Brain microvascular endothelial cell (primary cell): ENCODE data around the gene PRSS57.

Experiments
- DNase-seq: peaks from one replicate; pipeline ENCODE4 v3.0.0-alpha.2; 2020
- H3K27ac ChIP-seq: fragments of 250-450 bp; sonication (Bioruptor Pico); 2 replicates; pipeline ENCODE4 v1.5.1; 2020; ENCODE audit warnings: mild to moderate bottlenecking, moderate library complexity
- H3K27me3 ChIP-seq: fragments of 250-450 bp; sonication (Bioruptor Pico); replicated peaks from 2 replicates; pipeline ENCODE4 v1.5.1; 2020; ENCODE audit warnings: mild to moderate bottlenecking
- H3K36me3 ChIP-seq: fragments of 250-450 bp; sonication (Bioruptor Pico); replicated peaks from 2 replicates; pipeline ENCODE4 v1.5.1; 2020; ENCODE audit warnings: mild to moderate bottlenecking
- H3K4me3 ChIP-seq: 2 replicates; pipeline ENCODE4 v1.5.1; 2011; ENCODE audit warnings: low read depth, mild to moderate bottlenecking, control low read depth, low read length, moderate library complexity
- CTCF ChIP-seq: IDR thresholded peaks from 2 replicates; pipeline ENCODE4 v1.5.1; 2011; ENCODE audit warnings: low read depth, mild to moderate bottlenecking, moderate library complexity, low read length, control low read depth, inconsistent platforms; ENCODE audit errors: missing control alignments
- in situ Hi-C: cut with HindIII; loops from 2 replicates; pipeline ENCODE4 v1.10.0; 2017; ENCODE audit warnings: low sequenced_read_pairs, low pct_ligation_motif_present

PRSS57 gene

GRCh38 chr19:720345-721160, 25.3 kb upstream of the PRSS57 start:
- DNase-seq, result no peak
- Histone ChIP-seq H3K27me3 (peaks cover 8% of the 10 kb centered on the region), H3K27ac (no peak overlapping the region), H3K36me3 (no peaks in the 10 kb centered on the region), H3K4me3 (no peak overlapping the region)
- no peak for TF ChIP-seq CTCF
- in situ Hi-C loops, result no loop called here

DNA sequence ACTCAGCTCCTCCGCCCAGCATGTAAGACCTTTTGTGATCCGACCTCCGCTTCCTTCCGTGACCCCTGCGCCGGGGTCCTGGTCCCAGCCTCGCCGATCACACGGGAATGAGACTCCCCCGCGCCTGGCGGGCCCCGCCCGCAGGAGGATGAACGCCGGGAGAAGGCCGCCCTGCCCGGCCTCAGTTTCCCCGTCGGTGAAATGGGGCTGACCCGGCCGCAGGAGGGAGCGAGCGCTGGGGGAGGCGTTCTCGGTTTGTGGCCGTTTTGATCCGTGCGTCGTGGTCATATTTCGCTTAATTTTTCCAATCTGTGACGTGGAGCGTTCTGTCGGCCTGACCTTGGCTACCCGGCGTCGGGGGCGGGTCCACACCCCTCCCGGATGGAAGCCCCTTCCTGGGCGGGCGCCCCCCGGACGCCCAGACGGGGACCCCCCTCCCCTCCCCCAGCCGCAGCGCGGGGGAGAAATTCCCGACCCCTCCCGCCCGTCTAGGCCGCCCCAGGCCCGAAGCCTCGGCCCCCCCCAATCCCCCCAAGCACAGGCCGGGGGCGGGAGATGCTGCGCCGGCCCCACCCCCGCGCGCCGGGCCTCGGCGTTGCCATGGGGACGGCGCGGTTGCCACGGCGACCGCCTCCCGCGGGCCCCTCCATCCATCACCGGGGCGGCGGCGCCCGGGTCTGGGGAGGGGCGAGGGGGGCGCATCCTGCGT, 24.5 kb upstream of the PRSS57 start:
- no peak for TF ChIP-seq CTCF
- peaks cover 8% of the 10 kb centered on the region for H3K27me3 ChIP-seq
- no peak overlapping the region for H3K4me3 ChIP-seq
- no peak for DNase-seq
- no peaks in the 10 kb centered on the region for H3K36me3 ChIP-seq
- H3K27ac ChIP-seq, result no peak overlapping the region
- in situ Hi-C loops, result no loop called here

GRCh38 chr19:718991-719512, 23.8 kb upstream of the PRSS57 start:
- no peak for DNase-seq
- Histone ChIP-seq H3K27ac (no peak overlapping the region), H3K36me3 (no peaks in the 10 kb centered on the region), H3K4me3 (no peak overlapping the region), H3K27me3 (peaks cover 8% of the 10 kb centered on the region)
- no peak for TF ChIP-seq CTCF
- in situ Hi-C loops, result no loop called here

GRCh38 chr19:718251-718951, 23.1 kb upstream of the PRSS57 start:
- in situ Hi-C loops, result no loop called here
- no peak for DNase-seq
- no peaks in the 10 kb centered on the region for H3K36me3 ChIP-seq
- no peak overlapping the region for H3K27ac ChIP-seq
- no peak for TF ChIP-seq CTCF
- H3K27me3 ChIP-seq, result peaks cover 8% of the 10 kb centered on the region
- H3K4me3 ChIP-seq, result no peak overlapping the region

DNA sequence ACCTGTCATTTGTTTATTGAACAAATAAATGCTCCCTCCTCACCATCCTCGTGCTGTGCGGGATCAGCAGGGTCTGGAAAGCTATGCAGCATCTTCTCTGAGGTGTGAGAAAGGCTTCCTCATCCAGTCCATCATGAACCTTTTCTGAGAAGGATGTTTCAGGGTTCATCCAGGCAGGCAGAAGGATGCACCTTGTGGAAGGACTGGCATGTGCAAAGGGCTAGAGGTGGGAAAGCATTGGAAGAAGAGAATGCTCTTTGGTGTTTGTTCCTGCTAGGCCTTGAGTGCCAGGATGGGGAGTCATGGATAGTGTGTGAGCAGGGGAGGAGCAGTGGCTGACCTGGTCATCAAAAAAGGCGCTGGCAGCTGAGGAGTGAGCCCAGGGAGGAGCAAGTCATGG, 20.1 kb upstream of the PRSS57 start:
- no peak for DNase-seq
- Histone ChIP-seq H3K27ac (no peak overlapping the region), H3K4me3 (no peak overlapping the region), H3K36me3 (no peaks in the 10 kb centered on the region), H3K27me3 (peaks cover 8% of the 10 kb centered on the region)
- in situ Hi-C loops, result no loop called here
- no peak for TF ChIP-seq CTCF
